T1000 (cell line): ENCODE data around the gene PLIN1.

Experiments
- DNase-seq: peaks from one replicate; lab custom pipeline; 2025; ENCODE audit warnings: mixed read lengths; lab: John Stamatoyannopoulos, UW

Gene PLIN1

GRCh38 chr15:89671687-89672086 lies 7.5 kb downstream of the PLIN1 start:
- DNase-seq = no peak

DNA sequence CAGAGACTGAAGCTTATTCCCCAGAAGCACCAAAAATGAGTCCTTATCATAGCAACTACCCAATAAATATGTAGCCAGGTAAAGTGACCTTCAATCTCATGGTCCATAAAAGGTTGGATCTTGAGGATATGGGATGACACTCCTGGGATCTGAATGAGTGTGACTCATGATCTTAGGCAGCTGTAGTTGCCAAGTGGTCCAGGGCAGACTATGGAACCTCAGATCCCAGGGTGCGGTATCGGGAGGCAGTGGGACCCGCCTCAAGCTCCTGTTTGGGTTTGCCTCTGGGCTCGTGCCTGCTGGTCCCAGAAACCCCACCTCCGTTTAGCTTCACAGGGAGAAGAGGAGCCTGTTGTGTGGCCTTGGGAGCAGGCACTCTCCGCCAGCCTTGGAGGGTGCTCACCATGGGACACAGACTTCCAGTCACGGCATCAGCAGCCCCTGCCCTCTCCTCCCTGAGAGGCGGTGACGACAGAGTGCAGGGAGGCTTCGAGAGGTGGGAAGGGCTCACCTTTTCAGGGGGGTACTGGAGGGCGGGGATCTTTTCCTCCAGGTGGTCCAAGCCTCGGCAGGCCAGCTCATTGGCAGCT lies 8.1 kb downstream of the PLIN1 start:
- DNase-seq = no peak

- no peak for DNase-seq
These were observed 9.2 kb downstream of the PLIN1 start for GRCh38 chr15:89669941-89670340.

- no peak for DNase-seq
These were observed 9.8 kb downstream of the PLIN1 start for GRCh38 chr15:89669309-89669865.

DNA sequence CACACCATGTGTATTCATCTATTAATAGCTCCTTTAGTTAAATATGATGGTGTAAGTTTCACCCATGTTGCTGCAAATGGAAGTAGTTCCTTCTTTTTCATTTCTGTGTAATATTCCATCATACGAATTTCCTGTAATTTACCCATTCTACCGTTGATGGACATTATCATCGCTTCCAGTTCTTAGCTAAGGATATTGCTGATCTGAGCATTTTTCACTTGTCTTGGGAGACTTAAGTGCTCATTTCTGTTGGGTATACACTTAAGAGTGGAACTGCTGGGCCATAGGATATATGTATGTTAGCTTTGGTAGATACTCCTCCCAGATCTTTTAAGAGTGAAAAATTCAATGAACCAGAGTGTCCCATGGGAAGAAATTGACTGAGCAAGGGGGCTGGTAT lies 11.0 kb downstream of the PLIN1 start:
- no peak for DNase-seq

GRCh38 chr15:89667706-89667960 lies 11.5 kb downstream of the PLIN1 start:
- DNase-seq = no peak

- DNase-seq = no peak
These were observed 12.1 kb downstream of the PLIN1 start for GRCh38 chr15:89666858-89667705.

DNA sequence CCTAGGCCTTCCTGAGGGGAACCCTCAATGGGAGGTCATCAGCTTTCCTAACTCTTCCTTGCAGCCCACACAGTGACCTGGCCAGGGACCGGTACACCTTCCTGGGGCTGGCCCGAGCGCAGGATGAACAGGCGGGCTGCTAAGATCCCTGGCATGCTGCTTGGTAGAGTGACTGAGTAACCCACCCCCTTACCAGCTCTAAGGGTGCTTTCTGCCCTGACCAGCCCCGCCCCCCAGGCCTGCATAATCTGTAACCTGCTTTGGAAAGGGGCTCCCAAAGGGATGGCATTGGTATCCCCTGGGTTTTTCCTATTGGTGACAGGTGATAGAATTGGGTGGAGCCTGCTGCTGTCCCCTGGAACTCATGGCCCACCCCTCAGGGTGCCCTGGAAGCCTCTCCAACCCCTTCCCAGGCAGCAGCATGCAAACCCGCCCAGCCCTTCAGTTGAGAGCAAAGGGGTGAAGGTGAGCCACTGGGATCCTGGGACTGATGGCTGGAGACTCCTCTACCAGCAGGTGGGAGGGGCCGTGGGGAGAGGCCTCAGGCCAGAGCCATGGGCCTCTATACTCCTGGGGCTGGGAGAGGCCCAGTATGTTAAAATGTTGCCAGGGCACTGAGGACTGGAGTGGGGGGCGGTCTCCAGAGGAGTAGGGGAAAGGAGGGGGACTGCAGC lies 12.8 kb downstream of the PLIN1 start:
- DNase-seq = no peak

DNA sequence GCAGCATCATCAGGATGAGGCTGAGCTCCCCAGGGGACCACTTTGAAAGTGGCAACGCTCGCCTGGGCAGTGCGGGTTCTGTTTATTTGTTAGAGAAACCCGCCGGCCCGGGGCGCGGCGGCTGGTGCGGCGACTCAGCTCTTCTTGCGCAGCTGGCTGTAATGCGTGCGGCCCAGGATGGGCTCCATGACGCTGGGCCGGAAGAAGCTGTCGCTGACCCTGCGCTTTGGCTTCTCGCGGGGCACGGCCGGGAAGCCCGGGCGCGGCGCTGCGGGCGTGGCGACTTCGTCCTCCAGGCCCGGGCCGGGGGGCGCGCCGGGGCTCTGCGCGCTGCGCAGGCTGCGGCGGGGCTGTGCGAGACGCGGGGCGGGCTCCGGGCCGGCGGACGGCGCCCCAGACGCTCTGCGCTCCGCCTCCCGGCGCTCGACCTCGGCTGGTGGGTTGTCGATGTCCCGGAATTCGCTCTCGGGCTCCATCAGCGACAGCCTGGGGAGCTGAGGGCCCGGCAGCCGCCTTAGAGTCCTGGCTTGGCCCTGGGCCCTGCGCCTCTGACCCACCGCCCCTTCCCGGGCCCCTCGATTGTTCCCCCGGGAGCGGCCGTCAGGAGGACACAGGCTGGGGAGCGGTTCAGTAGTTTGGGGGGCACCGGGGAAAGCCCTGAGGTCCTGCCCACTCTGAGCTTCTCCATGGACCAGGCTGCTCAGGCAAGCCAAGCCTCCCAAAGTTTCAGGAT lies 13.6 kb downstream of the PLIN1 start:
- DNase-seq = no peak

DNA sequence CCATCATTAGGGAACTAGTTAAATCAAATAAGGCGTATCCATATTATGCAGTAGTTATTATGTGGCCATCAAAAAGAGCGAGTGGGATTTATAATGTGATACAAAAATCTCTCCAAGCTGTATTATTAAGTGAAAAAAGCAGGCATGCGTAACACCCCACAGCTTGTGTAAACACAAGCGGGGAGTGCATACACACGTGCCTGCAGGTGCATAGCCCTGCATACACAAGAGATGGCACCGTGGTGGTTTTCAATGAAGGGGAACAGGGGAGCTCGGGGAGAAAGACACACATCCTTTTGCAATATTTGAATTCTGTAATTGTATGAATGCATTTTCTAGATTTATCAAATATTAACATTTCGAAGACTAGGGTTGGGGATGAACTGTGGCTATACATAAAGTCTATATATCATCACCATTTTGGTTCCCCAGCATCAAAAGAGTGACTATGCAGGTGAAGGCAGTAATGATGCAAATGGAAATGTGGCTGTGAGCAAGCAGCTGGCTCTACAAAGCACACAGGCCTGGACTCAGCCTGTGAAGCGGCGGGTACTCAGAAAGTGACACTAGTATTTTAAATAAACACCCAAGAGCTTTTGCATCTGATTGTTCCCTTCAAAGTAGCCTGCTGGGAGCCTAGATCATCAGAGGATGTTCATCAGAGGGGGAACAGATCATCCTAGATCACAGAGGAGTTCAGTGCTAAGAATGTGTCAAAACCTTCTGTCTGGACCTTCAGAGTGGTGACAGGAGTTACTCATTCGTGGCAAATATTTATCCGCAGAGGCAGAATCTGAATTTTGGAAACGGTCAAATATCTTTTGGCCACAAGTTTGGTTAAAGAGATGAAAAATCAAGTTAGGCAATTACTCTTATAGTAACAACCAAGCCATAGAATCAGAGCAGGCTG lies 14.5 kb downstream of the PLIN1 start:
- DNase-seq = no peak

- DNase-seq = peak; percentile 59
These were observed 16.1 kb downstream of the PLIN1 start for GRCh38 chr15:89662893-89663626.

DNA sequence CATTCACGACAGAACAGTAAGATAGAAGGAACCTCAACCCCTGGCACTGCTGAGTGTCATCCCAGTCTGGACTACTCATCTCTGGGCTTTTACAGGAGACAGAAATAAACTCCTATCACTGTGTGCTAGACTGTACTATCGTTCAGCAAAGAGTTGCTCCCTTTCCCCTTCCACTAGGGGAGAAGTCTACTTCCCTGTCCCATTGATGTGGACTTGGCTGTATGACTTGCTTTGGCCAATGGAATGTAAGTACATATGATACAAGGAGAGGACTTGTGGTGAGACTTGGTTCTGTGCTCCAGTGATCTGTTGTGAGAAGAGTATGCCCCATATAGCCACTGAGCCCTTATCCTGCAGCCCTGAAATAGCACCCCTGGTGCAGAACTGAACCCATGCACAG lies 18.6 kb downstream of the PLIN1 start:
- no peak for DNase-seq

- DNase-seq = no peak
These were observed 19.9 kb downstream of the PLIN1 start for GRCh38 chr15:89659295-89659694.

- no peak for DNase-seq
These were observed 21.4 kb downstream of the PLIN1 start for GRCh38 chr15:89657686-89658200.

GRCh38 chr15:89656116-89656815 lies 22.9 kb downstream of the PLIN1 start:
- no peak for DNase-seq

- DNase-seq = peak; percentile 38
These were observed 24.0 kb downstream of the PLIN1 start, which contains the start of gene KIF7 for GRCh38 chr15:89654847-89655805. KIF7 (minus strand) TSS chr15:89655467; CDS start chr15:89652930, 2,537 bp downstream.

DNA sequence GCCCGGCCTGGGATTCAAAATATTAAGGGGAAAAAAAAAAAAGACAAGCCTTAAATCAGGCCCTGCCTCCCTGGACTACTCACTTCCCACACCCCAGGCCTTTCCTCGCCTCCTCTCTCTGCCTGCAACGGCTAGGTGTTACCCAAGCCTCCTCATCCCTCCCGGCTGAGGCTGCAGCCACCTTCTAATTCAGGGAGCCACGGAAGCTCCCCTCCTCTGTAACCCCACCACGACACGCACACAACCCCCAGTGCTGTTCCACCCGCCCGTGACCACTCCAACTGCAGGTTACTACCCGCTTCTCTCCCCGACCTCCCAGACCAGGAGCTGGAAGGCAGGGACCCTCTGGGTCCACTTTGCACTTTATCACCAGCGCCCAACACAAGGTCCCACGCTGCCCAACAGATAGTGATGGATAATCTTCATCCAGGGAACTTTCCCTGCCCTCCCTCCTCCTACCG lies 24.8 kb downstream of the PLIN1 start:
- DNase-seq = peak; percentile 23

DNA sequence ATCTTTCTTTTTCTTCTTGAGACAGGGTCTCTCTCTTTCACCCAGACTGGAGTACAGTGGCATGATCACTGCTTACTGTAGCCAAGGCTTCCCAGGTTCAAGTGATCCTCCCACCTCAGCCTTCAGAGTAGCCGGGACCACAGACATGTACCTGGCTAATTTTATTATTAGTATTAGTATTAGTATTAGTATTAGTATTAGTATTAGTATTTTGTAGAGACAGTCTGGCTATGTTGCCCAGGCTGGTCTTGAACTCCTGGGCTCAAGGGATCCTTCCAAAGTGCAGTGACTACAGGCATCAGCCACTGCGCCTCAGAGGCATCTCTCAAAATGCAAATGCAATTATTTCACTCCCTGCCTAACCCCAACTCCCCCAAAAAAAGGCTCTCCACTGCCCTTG lies 25.6 kb downstream of the PLIN1 start:
- no peak for DNase-seq
